ENCODE measurements around the gene SPEM3. TPM values are rescaled to one million over a fixed set of nuclear protein-coding genes. Genes with fewer than 3 reads are reported as not detected.

Gene SPEM3
- total RNA-seq, 2 donors from 2014 or later = not detected

- Mint-ChIP-seq H3K4me1 (ENCODE audit: low read depth) (peaks cover 21% of the 10 kb centered on the region), H3K27me3 (ENCODE audit: low read depth) (no peaks in the 10 kb centered on the region), H3K27ac (no peak overlapping the region), H3K9me3 (no peaks in the 10 kb centered on the region), H3K4me3 (peak overlapping the region; percentile 98 to 99), H3K36me3 (ENCODE audit: insufficient read depth in 2 of 2) (peaks cover 4 to 13% of the 10 kb centered on the region in 2 donors)
- ATAC-seq (replicated peaks in 1 of 2) (no peak), DNase-seq (no peak)
These were observed 35.7 kb upstream of the SPEM3 start for GRCh38 chr17:7392696-7393612.

- H3K36me3 Mint-ChIP-seq (ENCODE audit: insufficient read depth in 2 of 2) = peaks cover 4 to 13% of the 10 kb centered on the region in 2 donors
- peaks cover 21% of the 10 kb centered on the region for H3K4me1 Mint-ChIP-seq (ENCODE audit: low read depth)
- no peaks in the 10 kb centered on the region for H3K27me3 Mint-ChIP-seq (ENCODE audit: low read depth)
- H3K27ac Mint-ChIP-seq = peak overlapping the region; percentile 93
- ATAC-seq (replicated peaks in 1 of 2) = peak; percentile 55 to 56
- H3K4me3 Mint-ChIP-seq = peak overlapping the region; percentile 98 to 99
- H3K9me3 Mint-ChIP-seq = no peaks in the 10 kb centered on the region
- DNase-seq = peak; percentile 42 to 70
These were observed 34.8 kb upstream of the SPEM3 start for GRCh38 chr17:7393613-7394451.

GRCh38 chr17:7394452-7395191, 34.0 kb upstream of the SPEM3 start, which contains the start of gene PLSCR3:
PLSCR3 (minus strand) TSS chr17:7394525; CDS start chr17:7394110, 415 bp downstream.
- DNase-seq = peak; percentile 87 to 91
- H3K36me3 Mint-ChIP-seq (ENCODE audit: insufficient read depth in 2 of 2) = peaks cover 4 to 12% of the 10 kb centered on the region in 2 donors
- H3K4me3 Mint-ChIP-seq = peak within 1 kb of the TSS; percentile 98 to 99
- H3K27me3 Mint-ChIP-seq (ENCODE audit: low read depth) = no peaks in the 10 kb centered on the region
- ATAC-seq (replicated peaks in 1 of 2) = peak; percentile 88 to 89
- H3K4me1 Mint-ChIP-seq (ENCODE audit: low read depth) = peaks cover 21% of the 10 kb centered on the region
- H3K9me3 Mint-ChIP-seq = no peaks in the 10 kb centered on the region
- peak within 1 kb of the TSS; percentile 93 for H3K27ac Mint-ChIP-seq

GRCh38 chr17:7396147-7396546, 32.5 kb upstream of the SPEM3 start:
- Mint-ChIP-seq H3K4me1 (ENCODE audit: low read depth) (peaks cover 21% of the 10 kb centered on the region), H3K27ac (no peak overlapping the region), H3K27me3 (ENCODE audit: low read depth) (no peaks in the 10 kb centered on the region), H3K4me3 (peak overlapping the region in 1 of 2 donors; percentile 22), H3K36me3 (ENCODE audit: insufficient read depth in 2 of 2) (peaks cover 3 to 7% of the 10 kb centered on the region in 2 donors), H3K9me3 (no peaks in the 10 kb centered on the region)
- ATAC-seq (replicated peaks in 1 of 2) (no peak), DNase-seq (no peak)

- H3K27ac Mint-ChIP-seq = no peak overlapping the region
- peaks cover 14% of the 10 kb centered on the region for H3K4me1 Mint-ChIP-seq (ENCODE audit: low read depth)
- ATAC-seq (replicated peaks in 1 of 2) (no peak), DNase-seq (no peak)
- no peaks in the 10 kb centered on the region for H3K9me3 Mint-ChIP-seq
- no peak overlapping the region for H3K4me3 Mint-ChIP-seq
- no peaks in the 10 kb centered on the region for H3K27me3 Mint-ChIP-seq (ENCODE audit: low read depth)
- peaks cover 0 to 1% of the 10 kb centered on the region in 2 donors for H3K36me3 Mint-ChIP-seq (ENCODE audit: insufficient read depth in 2 of 2)
These were observed 30.0 kb upstream of the SPEM3 start for GRCh38 chr17:7398612-7399011.

- peaks cover 0 to 1% of the 10 kb centered on the region in 2 donors for H3K36me3 Mint-ChIP-seq (ENCODE audit: insufficient read depth in 2 of 2)
- ATAC-seq (replicated peaks in 1 of 2) = no peak
- H3K27ac Mint-ChIP-seq = peak overlapping the region; percentile 7
- peaks cover 6% of the 10 kb centered on the region for H3K27me3 Mint-ChIP-seq (ENCODE audit: low read depth)
- no peak for DNase-seq
- peaks cover 17% of the 10 kb centered on the region for H3K4me1 Mint-ChIP-seq (ENCODE audit: low read depth)
- no peaks in the 10 kb centered on the region for H3K9me3 Mint-ChIP-seq
- peak overlapping the region; percentile 94 to 95 for H3K4me3 Mint-ChIP-seq
These were observed 25.5 kb upstream of the SPEM3 start for GRCh38 chr17:7403043-7403726.

- Mint-ChIP-seq H3K27me3 (ENCODE audit: low read depth) (peaks cover 6% of the 10 kb centered on the region), H3K4me1 (ENCODE audit: low read depth) (peaks cover 17% of the 10 kb centered on the region), H3K4me3 (peak overlapping the region; percentile 94 to 95), H3K36me3 (ENCODE audit: insufficient read depth in 2 of 2) (peaks cover 0 to 1% of the 10 kb centered on the region in 2 donors), H3K27ac (no peak overlapping the region), H3K9me3 (no peaks in the 10 kb centered on the region)
- ATAC-seq (replicated peaks in 1 of 2) (no peak), DNase-seq (no peak)
These were observed 25.0 kb upstream of the SPEM3 start for GRCh38 chr17:7403727-7403976.

GRCh38 chr17:7403977-7404736, 24.5 kb upstream of the SPEM3 start, which contains the start of gene TMEM256:
TMEM256 (minus strand) TSS chr17:7404097; CDS start chr17:7404084, 13 bp downstream.
- DNase-seq (peak; percentile 96), ATAC-seq (replicated peaks in 1 of 2) (peak; percentile 92)
- Mint-ChIP-seq H3K4me1 (ENCODE audit: low read depth) (peaks cover 17% of the 10 kb centered on the region), H3K9me3 (no peaks in the 10 kb centered on the region), H3K27me3 (ENCODE audit: low read depth) (peaks cover 6% of the 10 kb centered on the region), H3K27ac (peak within 1 kb of the TSS; percentile 96), H3K36me3 (ENCODE audit: insufficient read depth in 2 of 2) (peaks cover 0 to 1% of the 10 kb centered on the region in 2 donors), H3K4me3 (peak within 1 kb of the TSS; percentile 94 to 95)

- Mint-ChIP-seq H3K4me1 (ENCODE audit: low read depth) (peaks cover 17% of the 10 kb centered on the region), H3K36me3 (ENCODE audit: insufficient read depth in 2 of 2) (peaks cover 0 to 1% of the 10 kb centered on the region in 2 donors), H3K27ac (peak overlapping the region; percentile 96), H3K4me3 (peak overlapping the region; percentile 94 to 95), H3K9me3 (no peaks in the 10 kb centered on the region), H3K27me3 (ENCODE audit: low read depth) (peaks cover 6% of the 10 kb centered on the region)
- DNase-seq (peak; percentile 71 to 72), ATAC-seq (replicated peaks in 1 of 2) (peak; percentile 58 to 59)
These were observed 23.8 kb upstream of the SPEM3 start for GRCh38 chr17:7404737-7405349.

GRCh38 chr17:7405350-7406234, 23.1 kb upstream of the SPEM3 start:
- H3K9me3 Mint-ChIP-seq = no peaks in the 10 kb centered on the region
- H3K4me3 Mint-ChIP-seq = peak overlapping the region; percentile 94 to 95
- H3K4me1 Mint-ChIP-seq (ENCODE audit: low read depth) = peaks cover 17% of the 10 kb centered on the region
- no peak for DNase-seq
- no peak for ATAC-seq (replicated peaks in 1 of 2)
- H3K27me3 Mint-ChIP-seq (ENCODE audit: low read depth) = peaks cover 6% of the 10 kb centered on the region
- H3K36me3 Mint-ChIP-seq (ENCODE audit: insufficient read depth in 2 of 2) = peaks cover 0 to 1% of the 10 kb centered on the region in 2 donors
- peak overlapping the region; percentile 24 for H3K27ac Mint-ChIP-seq

All from activated T-cell treated with anti-CD3 and anti-CD28 coated beads, Interleukin-2, amount 50 U/mL, for 72 hours (primary cell).